Fibroblast of the aortic adventitia (primary cell): ENCODE results near the gene NMS. TPM values are rescaled to one million over a fixed set of nuclear protein-coding genes. Genes with fewer than 3 reads are reported as not detected.

Experiments
- DNase-seq: peaks from one replicate; pipeline ENCODE4 v3.0.0-alpha.2; 2010; ENCODE audit warnings: low read depth
- H3K4me3 ChIP-seq: 2 replicates; pipeline ENCODE4 v1.5.1; 2011; ENCODE audit warnings: low read depth, mild to moderate bottlenecking, control low read depth, low read length, moderate library complexity
- CTCF ChIP-seq: IDR thresholded peaks from 2 replicates; pipeline ENCODE4 v1.5.1; 2011; ENCODE audit warnings: mild to moderate bottlenecking, low read length, control low read depth, inconsistent platforms; ENCODE audit not compliant: insufficient read depth
- total RNA-seq: library from RNA; depleted of rRNA; stranded (reverse); fragments of >200 nt; gene quantifications from 2 replicates; pipeline ENCODE4 v1.2.3, GENCODE V29; 2012; ENCODE audit warnings: low replicate concordance

Gene NMS
- total RNA-seq, 1 donor = not detected

GRCh38 chr2:100483895-100484294 lies 13.6 kb downstream of the NMS start:
- TF ChIP-seq CTCF = no peak
- no peak overlapping the region for H3K4me3 ChIP-seq
- DNase-seq = no peak

GRCh38 chr2:100484390-100484789 lies 14.1 kb downstream of the NMS start:
- no peak overlapping the region for H3K4me3 ChIP-seq
- DNase-seq = no peak
- no peak for TF ChIP-seq CTCF

- H3K4me3 ChIP-seq = no peak overlapping the region
- TF ChIP-seq CTCF = no peak
- no peak for DNase-seq
Measured at GRCh38 chr2:100485396-100485795, 15.1 kb downstream of the NMS start.

GRCh38 chr2:100494712-100495111 lies 24.4 kb downstream of the NMS start:
- no peak overlapping the region for H3K4me3 ChIP-seq
- TF ChIP-seq CTCF = no peak
- no peak for DNase-seq

GRCh38 chr2:100502782-100503181 lies 32.5 kb downstream of the NMS start:
- H3K4me3 ChIP-seq = no peak overlapping the region
- TF ChIP-seq CTCF = no peak
- DNase-seq = no peak

GRCh38 chr2:100504542-100504941 lies 34.3 kb downstream of the NMS start:
- DNase-seq = no peak
- no peak overlapping the region for H3K4me3 ChIP-seq
- TF ChIP-seq CTCF = no peak

GRCh38 chr2:100509066-100509465 lies 38.8 kb downstream of the NMS start:
- no peak overlapping the region for H3K4me3 ChIP-seq
- no peak for DNase-seq
- no peak for TF ChIP-seq CTCF
